K562 (cell line): ENCODE data around the gene CTIF. TPM values are rescaled to one million over a fixed set of nuclear protein-coding genes. Genes with fewer than 3 reads are reported as not detected.
A peak's percentile ranks its signal among the peaks of the same experiment; 100 is the strongest.

Experiments used
- ATF2 ChIP-seq: sonication (generic); formaldehyde crosslinking; IDR thresholded peaks from 2 replicates; pipeline ENCODE4 v1.8.1; 2022; ENCODE audit warnings: missing genetic modification reagents
- CREB1 ChIP-seq, 2 experiments: sonication (generic) in 1 of 2; formaldehyde crosslinking in 1 of 2; IDR thresholded peaks; 2 replicates each; pipeline versions ENCODE4 v1.6.1 to v1.8.0; 2012 to 2022; ENCODE audit warnings: inconsistent platforms in 1 of 2, mild to moderate bottlenecking in 1 of 2, missing genetic modification reagents in 1 of 2, moderate library complexity in 1 of 2
- ETV1 ChIP-seq: fragments of 450-650 bp; conservative IDR thresholded peaks from 2 replicates; pipeline ENCODE4 v1.6.1; 2016; ENCODE audit warnings: missing genetic modification characterization, control low read depth, low read depth, missing compliant biosample characterization
- GATAD2B ChIP-seq: fragments of 450-650 bp; IDR thresholded peaks from 2 replicates; pipeline ENCODE4 v1.6.1; 2017; ENCODE audit warnings: mild to moderate bottlenecking, borderline replicate concordance
- HES1 ChIP-seq: fragments of 450-650 bp; IDR thresholded peaks from 2 replicates; pipeline ENCODE4 v1.6.1; 2016; ENCODE audit warnings: low read depth, mild to moderate bottlenecking, moderate library complexity
- MEIS2 ChIP-seq: fragments of 450-650 bp; IDR thresholded peaks from 2 replicates; pipeline ENCODE4 v1.6.1; 2014; ENCODE audit warnings: mild to moderate bottlenecking; ENCODE audit not compliant: partially characterized antibody
- NR0B1 ChIP-seq: fragments of 450-650 bp; IDR thresholded peaks from one replicate; pipeline ENCODE4 v1.6.1; 2018; ENCODE audit warnings: mild to moderate bottlenecking, moderate library complexity; ENCODE audit not compliant: partially characterized antibody
- PHF21A ChIP-seq: fragments of 450-650 bp; IDR thresholded peaks from 2 replicates; pipeline ENCODE4 v1.6.1; 2017; ENCODE audit warnings: low read depth, borderline replicate concordance
- POLR2AphosphoS5 ChIP-seq: IDR thresholded peaks from 2 replicates; pipeline ENCODE4 v1.6.1; 2011; ENCODE audit warnings: mild to moderate bottlenecking, low read depth, low read length, moderate library complexity; ENCODE audit not compliant: control insufficient read depth, insufficient read depth
- PRMT5 ChIP-seq: sonication (generic); formaldehyde crosslinking; IDR thresholded peaks from 2 replicates; pipeline ENCODE4 v1.5.0; 2020; ENCODE audit warnings: missing genetic modification reagents
- RFX1 ChIP-seq: fragments of 450-650 bp; IDR thresholded peaks from 2 replicates; pipeline ENCODE4 v1.6.1; 2016; ENCODE audit warnings: mild to moderate bottlenecking, moderate library complexity
- SIRT6 ChIP-seq: IDR thresholded peaks from one replicate; pipeline ENCODE4 v1.6.1; 2012; ENCODE audit warnings: low read depth, mild to moderate bottlenecking, control low read depth, inconsistent platforms, low read length, moderate library complexity
- SMAD1 ChIP-seq: fragments of 150-350 bp; IDR thresholded peaks from 2 replicates; pipeline ENCODE4 v1.6.1; 2014; ENCODE audit warnings: low read length, low read depth; ENCODE audit not compliant: partially characterized antibody
- SNRNP70 ChIP-seq: fragments of 200-400 bp; formaldehyde crosslinking; optimal IDR thresholded peaks from 2 replicates; pipeline ENCODE3; 2017; ENCODE audit warnings: low read depth, low read length
- U2AF2 ChIP-seq: fragments of 200-400 bp; formaldehyde crosslinking; optimal IDR thresholded peaks from 2 replicates; pipeline ENCODE3; 2017; ENCODE audit warnings: low read depth, mild to moderate bottlenecking, low read length
- USF2 ChIP-seq: sonication (generic); formaldehyde crosslinking; IDR thresholded peaks from 2 replicates; pipeline ENCODE4 v1.5.0; 2020; ENCODE audit warnings: missing genetic modification reagents
- ZNF57 ChIP-seq: fragments of 450-650 bp; formaldehyde crosslinking; IDR thresholded peaks from 2 replicates; pipeline ENCODE4 v1.4.0; 2020; ENCODE audit warnings: mild to moderate bottlenecking, moderate library complexity
- ZNF609 ChIP-seq: sonication (generic); formaldehyde crosslinking; IDR thresholded peaks from 2 replicates; pipeline ENCODE4 v1.8.1; 2023; ENCODE audit warnings: missing genetic modification reagents, mild to moderate bottlenecking, borderline replicate concordance
- ZNF695 ChIP-seq: fragments of 450-650 bp; formaldehyde crosslinking; IDR thresholded peaks from 2 replicates; pipeline ENCODE4 v1.4.0; 2020; ENCODE audit warnings: mild to moderate bottlenecking, moderate library complexity
- polyA plus RNA-seq, 8 experiments: library from polyadenylated mRNA; depleted of rRNA in 4 of 8; stranded (reverse) in 5 of 8; unstranded in 3 of 8; fragments of >200 nt; fragmentation: Nextera tagmentation in 2 of 8; fragmentation: Illumina TruSeq in 1 of 8; extraction: Ambion mirVana in 2 of 8; extraction: Trizol in 1 of 8; gene quantifications; 2 replicates each; pipeline versions ENCODE4 v1.2.1 to v1.2.3, GENCODE V29; 2011 to 2014; ENCODE audit warnings: inconsistent platforms in 1 of 8, missing spikeins in 1 of 8
- total RNA-seq, 7 experiments: library from RNA; depleted of rRNA in 6 of 7; stranded (reverse); fragments of >200 nt in 6 of 7; fragmentation: Illumina TruSeq in 2 of 7; extraction: Trizol in 2 of 7; gene quantifications; 2 replicates each; pipeline versions ENCODE4 v1.2.1 to v1.2.3, GENCODE V29; 2011 to 2021; ENCODE audit warnings: low replicate concordance in 1 of 7

The CTIF gene
- total and polyA plus RNA-seq, 9 of the 15 experiments (the other 6 are each of a cell fraction or from before 2014, with no cell fraction given), result 0.17 to 11.5 (median 2.2) TPM

- TF ChIP-seq ATF2 (CRISPR knock-in tag) (no peak), HES1 (no peak), CREB1 (IDR thresholded peaks at IDR 0.05) (0 out of 2 replicates have a peak, but pooled peaks have one; percentile 20), CREB1 (CRISPR knock-in tag; IDR thresholded peaks at IDR 0.05) (no peak), ZNF695 (CRISPR knock-in tag) (no peak), ZNF609 (no peak), ZNF57 (CRISPR knock-in tag) (no peak), U2AF2 (no peak), PHF21A (no peak), POLR2AphosphoS5 (no peak), NR0B1 (no peak), RFX1 (no peak), SMAD1 (no peak), SNRNP70 (no peak), ETV1 (tag) (no peak), USF2 (CRISPR knock-in tag) (no peak), PRMT5 (CRISPR knock-in tag) (no peak), SIRT6 (no peak), MEIS2 (peak; percentile 75), GATAD2B (no peak)
Measured at GRCh38 chr18:48896875-48897511, 358.2 kb downstream of the CTIF start (continued).
